Left cardiac atrium (tissue), 4 donors: ENCODE results near the gene SMYD2. TPM values are rescaled to one million over a fixed set of nuclear protein-coding genes. Genes with fewer than 3 reads are reported as not detected.
"Not testable (repeated sequence)": the region's sequence is repeated elsewhere in the genome, so short reads cannot be mapped to it uniquely, and the experiment has no call there.

Experiments used
- ATAC-seq, 2 donors: fragments of 200-7000 bp; cut with Tn5 transposase; one replicate each; pipeline ENCODE4 v1.9.1; 2020; ENCODE audit warnings: mild to moderate bottlenecking in 2 of 2, moderate library complexity in 2 of 2
- DNase-seq: peaks from one replicate; pipeline ENCODE4 v3.0.0-alpha.2; 2020
- intact Hi-C, 2 donors: fragments of 100-400 bp; cut with DNase I; formaldehyde crosslinking; loops; one replicate each; pipeline versions ENCODE4 v1.14.1 to v1.15.1; 2022 to 2023
- total RNA-seq, 2 donors: library from RNA; stranded (reverse); fragmentation: NEBNext Ultra II Directional; extraction: Animal tissue kit (Norgen Biotek cat#: 25700); gene quantifications; one replicate each; pipeline ENCODE4 v1.2.1, GENCODE V29; 2021
- donor health status: DM: no; HTN: yes; CAD: no.
- donor health status: DM: no; HTN: yes; CAD: no; lungs with severe emphysema.
- donor health status: DM: yes; HTN: yes; CAD: no.
- donor health status: Dilated cardiomyopathy.

The SMYD2 gene
- total RNA-seq, 2 donors from 2014 or later: 8.7 to 9.4 TPM

GRCh38 chr1:214264976-214265375, 16.0 kb upstream of the SMYD2 start:
- DNase-seq (no peak), ATAC-seq (no peak)
- intact Hi-C loops: loop anchor here (5.0 to 10.0 kb wide), 3 partner anchors 53 to 320 kb away; no protein-coding TSS in a partner anchor

GRCh38 chr1:214270097-214270650, 10.8 kb upstream of the SMYD2 start:
- no peak for DNase-seq
- ATAC-seq: no peak
- intact Hi-C loops: no loop called here

- ATAC-seq: no peak
Observed at GRCh38 chr1:214271174-214271858, 9.6 kb upstream of the SMYD2 start.

GRCh38 chr1:214271995-214272731, 8.8 kb upstream of the SMYD2 start:
- DNase-seq: no peak
- ATAC-seq: no peak
- intact Hi-C loops: no loop called here

More at GRCh38 chr1:214271174-214271858, 9.6 kb upstream of the SMYD2 start:
- intact Hi-C loops: no loop called here
- DNase-seq: no peak

GRCh38 chr1:214272964-214273533, 7.9 kb upstream of the SMYD2 start:
- no peak for ATAC-seq
- intact Hi-C loops: no loop called here

GRCh38 chr1:214275700-214276099, 5.3 kb upstream of the SMYD2 start:
- intact Hi-C loops, DNase-seq, ATAC-seq: not testable (repeated sequence)

More at GRCh38 chr1:214272964-214273533, 7.9 kb upstream of the SMYD2 start:
- no peak for DNase-seq

- intact Hi-C loops: no loop called here
- ATAC-seq: no peak
- no peak for DNase-seq
Observed at GRCh38 chr1:214276786-214277185, 4.2 kb upstream of the SMYD2 start.

- intact Hi-C loops: no loop called here
- DNase-seq (no peak), ATAC-seq (peak in 1 of 2 donors; percentile 28)
Observed at GRCh38 chr1:214277704-214278635, 3.0 kb upstream of the SMYD2 start.

GRCh38 chr1:214280386-214281020, 456 bp upstream of the SMYD2 start:
- DNase-seq (peak; percentile 48), ATAC-seq (peak in 1 of 2 donors; percentile 48)
- intact Hi-C loops: no loop called here

- intact Hi-C loops: no loop called here
- peak; percentile 4 to 15 for ATAC-seq
Observed at GRCh38 chr1:214281720-214282629, 1.0 kb downstream of the SMYD2 start.

GRCh38 chr1:214282630-214283242, 1.8 kb downstream of the SMYD2 start:
- intact Hi-C loops: no loop called here
- ATAC-seq (no peak), DNase-seq (no peak)

More at GRCh38 chr1:214281720-214282629, 1.0 kb downstream of the SMYD2 start:
- peak; percentile 32 for DNase-seq

GRCh38 chr1:214285610-214286440, 4.9 kb downstream of the SMYD2 start:
- DNase-seq: no peak
- no peak for ATAC-seq
- intact Hi-C loops: no loop called here

- intact Hi-C loops: no loop called here
- DNase-seq: no peak
Observed at GRCh38 chr1:214287884-214288283, 6.9 kb downstream of the SMYD2 start.

GRCh38 chr1:214289574-214290272, 8.8 kb downstream of the SMYD2 start:
- ATAC-seq (no peak), DNase-seq (no peak)
- intact Hi-C loops: no loop called here

More at GRCh38 chr1:214287884-214288283, 6.9 kb downstream of the SMYD2 start:
- no peak for ATAC-seq

GRCh38 chr1:214290424-214291037, 9.6 kb downstream of the SMYD2 start:
- intact Hi-C loops: no loop called here
- ATAC-seq: peak in 1 of 2 donors; percentile 40
- no peak for DNase-seq
